DND-41 (cell line): Measurements from ENCODE around the gene DGUOK.

Experiments used
- EZH2 ChIP-seq: IDR thresholded peaks from 3 replicates; pipeline ENCODE4 v1.6.1; 2012; ENCODE audit warnings: borderline replicate concordance, low read depth, mild to moderate bottlenecking, moderate library complexity, low read length, inconsistent platforms; ENCODE audit not compliant: severe bottlenecking
- TF ChIP-seq, protein P1 (sequence below): IDR thresholded peaks from 2 replicates; pipeline ENCODE4 v1.5.1; 2012; ENCODE audit warnings: borderline replicate concordance, low read length, moderate library complexity, mild to moderate bottlenecking; ENCODE audit not compliant: poor library complexity, severe bottlenecking; ENCODE audit errors: extremely low read depth

DNA sequence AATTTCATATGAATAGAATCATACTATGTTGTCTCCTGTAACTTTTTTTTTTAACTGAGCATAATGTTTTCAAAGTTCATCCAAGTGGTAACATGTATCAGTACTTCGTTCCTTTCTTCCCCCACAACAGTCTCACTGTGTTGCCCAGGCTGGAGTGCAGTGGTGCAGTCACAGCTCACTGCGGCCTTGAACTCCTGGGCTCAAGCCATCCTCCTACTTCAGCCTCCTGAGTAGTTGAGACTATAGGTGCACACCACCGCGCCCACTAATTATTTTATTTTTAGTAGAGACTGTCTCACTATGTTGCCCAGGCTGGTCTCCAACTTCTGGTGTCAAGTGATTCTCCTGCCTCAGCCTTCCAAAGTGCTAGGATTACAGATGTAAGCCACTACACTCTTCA lies 34.6 kb downstream of the DGUOK start:
- TF ChIP-seq, protein P1, sequence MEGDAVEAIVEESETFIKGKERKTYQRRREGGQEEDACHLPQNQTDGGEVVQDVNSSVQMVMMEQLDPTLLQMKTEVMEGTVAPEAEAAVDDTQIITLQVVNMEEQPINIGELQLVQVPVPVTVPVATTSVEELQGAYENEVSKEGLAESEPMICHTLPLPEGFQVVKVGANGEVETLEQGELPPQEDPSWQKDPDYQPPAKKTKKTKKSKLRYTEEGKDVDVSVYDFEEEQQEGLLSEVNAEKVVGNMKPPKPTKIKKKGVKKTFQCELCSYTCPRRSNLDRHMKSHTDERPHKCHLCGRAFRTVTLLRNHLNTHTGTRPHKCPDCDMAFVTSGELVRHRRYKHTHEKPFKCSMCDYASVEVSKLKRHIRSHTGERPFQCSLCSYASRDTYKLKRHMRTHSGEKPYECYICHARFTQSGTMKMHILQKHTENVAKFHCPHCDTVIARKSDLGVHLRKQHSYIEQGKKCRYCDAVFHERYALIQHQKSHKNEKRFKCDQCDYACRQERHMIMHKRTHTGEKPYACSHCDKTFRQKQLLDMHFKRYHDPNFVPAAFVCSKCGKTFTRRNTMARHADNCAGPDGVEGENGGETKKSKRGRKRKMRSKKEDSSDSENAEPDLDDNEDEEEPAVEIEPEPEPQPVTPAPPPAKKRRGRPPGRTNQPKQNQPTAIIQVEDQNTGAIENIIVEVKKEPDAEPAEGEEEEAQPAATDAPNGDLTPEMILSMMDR: no peak
- TF ChIP-seq EZH2: no peak
